ENCODE results near the gene RGS9. TPM values are rescaled to one million over a fixed set of nuclear protein-coding genes. Genes with fewer than 3 reads are reported as not detected.
A peak's percentile ranks its signal among the peaks of the same experiment; 100 is the strongest.

RGS9 gene
- total and polyA plus RNA-seq, 8 donors: 4.0 to 17.2 (median 11.4) TPM

GRCh38 chr17:65194670-65195334, 57.6 kb downstream of the RGS9 start:
- intact Hi-C loops (cut with DNase I): loop anchor here in 1 of 2 donors (10.0 kb wide), 1 partner anchor 250 kb away; no protein-coding TSS in a partner anchor
- TF ChIP-seq CTCF (IDR thresholded peaks at IDR 0.05): no peak
- Histone ChIP-seq H3K4me3 (no peak overlapping the region), H3K27me3 (no peaks in the 10 kb centered on the region), H3K4me1 (peaks cover 0 to 5% of the 10 kb centered on the region in 2 donors), H3K36me3 (no peaks in the 10 kb centered on the region), H3K27ac (no peak overlapping the region), H3K9me3 (no peaks in the 10 kb centered on the region)
- DNase-seq (no peak), ATAC-seq (no peak)

GRCh38 chr17:65195716-65196115, 58.5 kb downstream of the RGS9 start:
- H3K9me3 ChIP-seq: no peaks in the 10 kb centered on the region
- no peak for TF ChIP-seq CTCF (IDR thresholded peaks at IDR 0.05)

GRCh38 chr17:65196617-65197016, 59.4 kb downstream of the RGS9 start:
- H3K27ac ChIP-seq: no peak overlapping the region
- no peak overlapping the region for H3K4me3 ChIP-seq
- ATAC-seq (no peak), DNase-seq (no peak)
- TF ChIP-seq CTCF (IDR thresholded peaks at IDR 0.05): no peak
- intact Hi-C loops (cut with DNase I): loop anchor here in 1 of 2 donors (10.0 kb wide), 1 partner anchor 252 kb away; no protein-coding TSS in a partner anchor
- no peaks in the 10 kb centered on the region for H3K9me3 ChIP-seq
- H3K27me3 ChIP-seq: no peaks in the 10 kb centered on the region
- no peaks in the 10 kb centered on the region for H3K36me3 ChIP-seq
- H3K4me1 ChIP-seq: peaks cover 0 to 5% of the 10 kb centered on the region in 2 donors

More at GRCh38 chr17:65195716-65196115, 58.5 kb downstream of the RGS9 start:
- Histone ChIP-seq H3K36me3 (no peaks in the 10 kb centered on the region), H3K4me1 (peaks cover 0 to 5% of the 10 kb centered on the region in 2 donors), H3K27me3 (no peaks in the 10 kb centered on the region), H3K4me3 (no peak overlapping the region), H3K27ac (no peak overlapping the region)
- DNase-seq (no peak), ATAC-seq (no peak)
- intact Hi-C loops (cut with DNase I): loop anchor here in 1 of 2 donors (10.0 kb wide), 1 partner anchor 251 kb away; no protein-coding TSS in a partner anchor

GRCh38 chr17:65197201-65197600, 60.0 kb downstream of the RGS9 start:
- H3K36me3 ChIP-seq: no peaks in the 10 kb centered on the region
- ATAC-seq: no peak
- DNase-seq: no peak
- peaks cover 0 to 5% of the 10 kb centered on the region in 2 donors for H3K4me1 ChIP-seq
- TF ChIP-seq CTCF (IDR thresholded peaks at IDR 0.05): no peak
- H3K9me3 ChIP-seq: no peaks in the 10 kb centered on the region
- H3K27ac ChIP-seq: no peak overlapping the region
- H3K4me3 ChIP-seq: no peak overlapping the region
- intact Hi-C loops (cut with DNase I): loop anchor here in 1 of 2 donors (10.0 kb wide), 1 partner anchor 252 kb away; no protein-coding TSS in a partner anchor
- H3K27me3 ChIP-seq: no peaks in the 10 kb centered on the region

GRCh38 chr17:65198653-65199382, 61.6 kb downstream of the RGS9 start:
- Histone ChIP-seq H3K4me1 (peaks cover 0 to 5% of the 10 kb centered on the region in 2 donors), H3K36me3 (no peaks in the 10 kb centered on the region), H3K27me3 (no peaks in the 10 kb centered on the region), H3K9me3 (no peaks in the 10 kb centered on the region), H3K4me3 (no peak overlapping the region), H3K27ac (no peak overlapping the region)
- peak; percentile 63 to 82 for TF ChIP-seq CTCF (IDR thresholded peaks at IDR 0.05)
- peak; percentile 84 for ATAC-seq
- intact Hi-C loops (cut with DNase I): loop anchor here in 1 of 2 donors (10.0 kb wide), 1 partner anchor 254 kb away; no protein-coding TSS in a partner anchor
- peak in 2 of 4 donors; percentile 58 to 60 for DNase-seq

Measured in left lung (tissue), 10 donors.